ENCODE results near the gene WDR31. TPM values are rescaled to one million over a fixed set of nuclear protein-coding genes. Genes with fewer than 3 reads are reported as not detected.

The WDR31 gene
- total RNA-seq, 2 donors from 2014 or later: 2.4 to 5.4 TPM

DNA sequence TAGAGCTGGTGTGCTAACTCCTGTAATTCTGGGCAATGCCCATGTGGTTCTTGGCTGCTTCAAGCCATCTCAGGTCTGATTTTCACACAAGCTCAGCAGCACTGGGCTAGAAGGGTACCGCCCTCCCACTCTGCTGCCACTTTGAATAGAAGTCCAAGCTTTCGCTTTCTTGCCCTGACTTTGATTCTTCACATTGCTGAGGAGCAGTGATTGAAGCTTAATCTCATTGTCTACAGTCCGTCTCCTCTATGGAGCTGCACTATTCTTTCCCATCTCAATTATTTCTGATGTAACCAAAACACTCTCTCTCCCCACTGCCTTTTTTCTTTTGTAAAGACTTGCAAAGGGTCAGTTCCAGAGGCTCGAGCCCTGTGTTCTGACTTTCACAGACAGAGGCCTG, 24.0 kb downstream of the WDR31 start:
- Histone ChIP-seq H3K9me3 (no peaks in the 10 kb centered on the region), H3K4me1 (ENCODE audit: control insufficient read depth in 1 of 2, low read depth in 2 of 2) (peaks cover 0 to 32% of the 10 kb centered on the region in 2 donors), H3K27ac (peak overlapping the region; percentile 52 to 66), H3K4me3 (peak overlapping the region; percentile 54), H3K27me3 (replicated peaks; ENCODE audit: insufficient read depth) (no peaks in the 10 kb centered on the region), H3K36me3 (no peaks in the 10 kb centered on the region)
- DNase-seq (ENCODE audit: low spot score) (no peak), ATAC-seq (ENCODE audit: insufficient number of reproducible peaks, low FRiP score, low read depth) (no peak)
- TF ChIP-seq, protein P1, sequence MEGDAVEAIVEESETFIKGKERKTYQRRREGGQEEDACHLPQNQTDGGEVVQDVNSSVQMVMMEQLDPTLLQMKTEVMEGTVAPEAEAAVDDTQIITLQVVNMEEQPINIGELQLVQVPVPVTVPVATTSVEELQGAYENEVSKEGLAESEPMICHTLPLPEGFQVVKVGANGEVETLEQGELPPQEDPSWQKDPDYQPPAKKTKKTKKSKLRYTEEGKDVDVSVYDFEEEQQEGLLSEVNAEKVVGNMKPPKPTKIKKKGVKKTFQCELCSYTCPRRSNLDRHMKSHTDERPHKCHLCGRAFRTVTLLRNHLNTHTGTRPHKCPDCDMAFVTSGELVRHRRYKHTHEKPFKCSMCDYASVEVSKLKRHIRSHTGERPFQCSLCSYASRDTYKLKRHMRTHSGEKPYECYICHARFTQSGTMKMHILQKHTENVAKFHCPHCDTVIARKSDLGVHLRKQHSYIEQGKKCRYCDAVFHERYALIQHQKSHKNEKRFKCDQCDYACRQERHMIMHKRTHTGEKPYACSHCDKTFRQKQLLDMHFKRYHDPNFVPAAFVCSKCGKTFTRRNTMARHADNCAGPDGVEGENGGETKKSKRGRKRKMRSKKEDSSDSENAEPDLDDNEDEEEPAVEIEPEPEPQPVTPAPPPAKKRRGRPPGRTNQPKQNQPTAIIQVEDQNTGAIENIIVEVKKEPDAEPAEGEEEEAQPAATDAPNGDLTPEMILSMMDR (IDR thresholded peaks at IDR 0.05): no peak

DNA sequence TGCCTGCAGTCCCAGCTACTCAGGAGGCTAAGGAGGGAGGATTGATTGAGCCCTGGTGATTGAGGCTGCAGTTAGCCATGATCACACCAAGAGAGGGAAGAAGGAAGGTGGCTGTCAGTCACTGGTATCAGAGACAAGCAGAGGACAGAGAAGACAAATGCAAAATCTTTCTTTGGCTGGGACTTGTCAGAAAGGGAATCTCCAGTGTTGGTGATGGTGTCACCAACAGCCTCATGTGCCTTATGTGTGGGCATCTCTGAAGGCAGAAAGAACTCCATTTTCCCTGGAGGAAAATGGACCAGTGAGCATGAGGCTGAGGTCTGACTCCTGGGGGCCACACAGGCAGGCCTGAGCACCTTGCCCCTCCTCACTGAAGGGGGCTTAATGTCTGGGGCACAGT, 24.8 kb downstream of the WDR31 start:
- no peak overlapping the region for H3K4me3 ChIP-seq
- ATAC-seq (ENCODE audit: insufficient number of reproducible peaks, low FRiP score, low read depth) (no peak), DNase-seq (ENCODE audit: low spot score) (no peak)
- H3K27me3 ChIP-seq (replicated peaks; ENCODE audit: insufficient read depth): no peaks in the 10 kb centered on the region
- TF ChIP-seq, protein P1 (IDR thresholded peaks at IDR 0.05): no peak
- no peaks in the 10 kb centered on the region for H3K9me3 ChIP-seq
- H3K36me3 ChIP-seq: no peaks in the 10 kb centered on the region
- H3K27ac ChIP-seq: peak overlapping the region; percentile 52 to 66
- peaks cover 0 to 32% of the 10 kb centered on the region in 2 donors for H3K4me1 ChIP-seq (ENCODE audit: control insufficient read depth in 1 of 2, low read depth in 2 of 2)

DNA sequence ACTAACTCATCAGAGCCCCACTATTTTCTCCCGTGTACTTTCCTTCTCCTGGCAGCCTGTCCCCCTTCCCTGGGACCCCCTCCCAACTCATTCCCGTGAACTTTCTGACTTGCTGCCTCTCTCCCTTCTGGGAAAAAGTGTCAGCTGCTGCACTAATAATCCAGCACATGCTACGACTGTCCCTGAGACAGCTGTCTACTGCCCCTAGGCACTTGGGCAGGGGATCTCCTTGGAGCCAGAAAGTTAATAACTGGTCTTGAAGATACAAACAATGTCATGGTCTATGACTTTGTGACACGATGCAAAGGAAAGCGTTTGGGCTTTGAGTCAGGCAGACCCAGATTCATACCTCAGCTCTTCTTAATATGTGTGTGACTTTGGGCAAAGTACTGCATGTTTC, 26.8 kb downstream of the WDR31 start:
- H3K27ac ChIP-seq: no peak overlapping the region
- H3K9me3 ChIP-seq: no peaks in the 10 kb centered on the region
- no peak for ATAC-seq (ENCODE audit: insufficient number of reproducible peaks, low FRiP score, low read depth)
- H3K27me3 ChIP-seq (replicated peaks; ENCODE audit: insufficient read depth): no peaks in the 10 kb centered on the region
- TF ChIP-seq, protein P1 (IDR thresholded peaks at IDR 0.05): no peak
- H3K36me3 ChIP-seq: no peaks in the 10 kb centered on the region
- DNase-seq (ENCODE audit: low spot score): no peak
- no peak overlapping the region for H3K4me3 ChIP-seq
- H3K4me1 ChIP-seq (ENCODE audit: control insufficient read depth in 1 of 2, low read depth in 2 of 2): peaks cover 0 to 32% of the 10 kb centered on the region in 2 donors

DNA sequence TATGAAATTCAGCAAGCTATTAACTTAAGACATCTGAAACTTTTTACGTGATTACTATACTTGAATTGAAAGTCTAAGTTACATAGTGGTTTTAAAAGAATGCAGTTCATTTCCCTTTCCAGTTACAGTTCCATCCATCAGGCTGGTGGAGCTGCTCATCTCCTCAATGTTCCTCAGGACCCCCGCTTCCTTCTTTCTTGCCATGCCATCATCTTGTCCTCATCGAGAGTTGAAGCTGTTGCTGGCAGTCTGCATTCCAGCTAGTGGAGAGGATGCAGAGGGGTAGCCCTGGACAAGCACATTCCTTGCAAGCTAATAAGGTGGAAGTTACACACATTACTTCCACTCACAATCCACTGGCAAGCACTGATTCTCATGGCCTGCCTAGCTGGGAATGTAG, 28.1 kb downstream of the WDR31 start:
- DNase-seq (ENCODE audit: low spot score) (no peak), ATAC-seq (ENCODE audit: insufficient number of reproducible peaks, low FRiP score, low read depth) (no peak)
- no peaks in the 10 kb centered on the region for H3K9me3 ChIP-seq
- H3K27me3 ChIP-seq (replicated peaks; ENCODE audit: insufficient read depth): no peaks in the 10 kb centered on the region
- H3K27ac ChIP-seq: no peak overlapping the region
- no peaks in the 10 kb centered on the region for H3K36me3 ChIP-seq
- peaks cover 0 to 19% of the 10 kb centered on the region in 2 donors for H3K4me1 ChIP-seq (ENCODE audit: control insufficient read depth in 1 of 2, low read depth in 2 of 2)
- TF ChIP-seq, protein P1 (IDR thresholded peaks at IDR 0.05): no peak
- no peak overlapping the region for H3K4me3 ChIP-seq

DNA sequence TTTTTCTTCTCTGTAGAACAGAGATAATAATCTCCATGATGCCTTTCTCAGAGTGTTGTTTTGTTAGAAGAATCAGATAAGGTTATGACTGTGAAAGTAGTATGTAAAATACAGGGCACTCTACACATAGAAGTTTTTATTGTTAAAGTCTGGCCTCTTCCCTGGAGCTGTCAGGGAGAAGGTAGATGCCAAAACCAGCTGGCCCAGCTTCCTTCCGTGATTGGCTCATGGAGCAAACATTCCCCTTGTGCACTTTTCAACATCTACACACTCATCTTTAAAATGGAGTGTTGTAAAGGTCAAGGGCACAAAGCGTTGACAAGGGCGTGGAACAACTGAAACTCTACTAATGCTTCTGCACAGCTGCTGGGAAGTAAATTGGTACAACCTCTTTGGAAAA, 29.5 kb downstream of the WDR31 start:
- TF ChIP-seq, protein P1 (IDR thresholded peaks at IDR 0.05): no peak
- no peak for ATAC-seq (ENCODE audit: insufficient number of reproducible peaks, low FRiP score, low read depth)
- H3K27me3 ChIP-seq (replicated peaks; ENCODE audit: insufficient read depth): no peaks in the 10 kb centered on the region
- H3K27ac ChIP-seq: no peak overlapping the region
- H3K9me3 ChIP-seq: no peaks in the 10 kb centered on the region
- peaks cover 0 to 5% of the 10 kb centered on the region in 2 donors for H3K4me1 ChIP-seq (ENCODE audit: control insufficient read depth in 1 of 2, low read depth in 2 of 2)
- no peak for DNase-seq (ENCODE audit: low spot score)
- H3K4me3 ChIP-seq: no peak overlapping the region
- no peaks in the 10 kb centered on the region for H3K36me3 ChIP-seq

Data from thoracic aorta (tissue), 2 donors.